ENCODE data around the gene GALNT7.

GALNT7 gene

DNA sequence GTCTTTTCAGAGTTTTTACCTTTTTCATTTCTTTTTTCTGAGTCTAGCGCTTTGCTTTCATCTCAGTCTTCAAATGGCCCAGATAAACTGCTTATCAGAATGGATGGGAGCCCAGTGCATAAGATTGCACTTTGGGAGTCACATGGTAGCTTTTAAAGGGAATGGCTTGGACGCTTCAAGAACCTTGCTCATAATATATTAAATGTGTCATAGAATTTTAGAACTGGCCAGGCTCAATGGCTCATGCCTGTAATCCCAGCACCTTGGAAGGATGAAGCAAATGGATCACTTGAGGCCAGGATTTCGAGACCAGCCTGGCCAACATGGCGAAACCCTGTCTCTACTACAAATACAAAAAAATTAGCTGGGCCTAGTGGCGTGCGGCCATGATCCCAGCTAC, 97.1 kb downstream of the GALNT7 start:
- no peak for DNase-seq (ENCODE audit: low spot score)

DNA sequence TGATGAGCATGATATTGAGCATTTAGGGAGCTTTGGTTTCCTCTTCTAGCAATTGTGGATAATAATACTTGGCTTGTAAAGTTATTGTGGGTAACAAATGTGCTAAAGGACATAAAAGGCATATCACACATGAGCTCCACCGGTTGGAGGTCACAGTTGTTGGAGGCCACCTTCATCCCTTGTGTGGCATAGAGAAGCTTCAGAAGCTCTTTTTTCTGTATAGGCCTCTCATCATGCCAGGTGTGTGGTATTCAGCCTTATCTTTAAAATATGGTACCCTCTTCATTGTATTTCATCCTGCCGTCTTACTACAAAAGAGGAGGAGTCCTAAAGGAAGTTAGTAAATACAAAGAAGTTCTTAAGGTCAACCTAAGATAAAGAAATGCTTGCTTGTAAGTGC, 99.1 kb downstream of the GALNT7 start:
- no peak for DNase-seq (ENCODE audit: low spot score)

DNA sequence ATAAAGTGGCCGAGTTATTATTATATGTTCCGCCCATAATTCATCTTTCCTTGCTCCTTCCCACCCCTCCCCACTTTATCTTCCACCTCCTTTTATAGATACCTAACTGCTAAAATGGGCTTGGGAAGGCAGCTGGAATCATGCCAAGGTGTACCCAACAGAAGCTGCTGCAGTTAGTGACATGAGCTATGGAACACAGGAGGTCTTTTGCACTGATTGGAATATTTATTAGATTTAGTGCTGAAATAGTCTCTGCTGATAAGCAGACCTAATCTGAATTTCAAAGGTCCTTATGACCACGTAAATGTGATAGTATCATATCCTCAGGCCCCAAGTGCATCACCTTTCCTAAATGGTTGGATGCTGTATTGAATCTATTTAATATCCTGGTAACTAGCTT, 100.7 kb downstream of the GALNT7 start:
- DNase-seq (ENCODE audit: low spot score), result no peak

GRCh38 chr4:173270312-173271027, 101.9 kb downstream of the GALNT7 start:
- no peak for DNase-seq (ENCODE audit: low spot score)

DNA sequence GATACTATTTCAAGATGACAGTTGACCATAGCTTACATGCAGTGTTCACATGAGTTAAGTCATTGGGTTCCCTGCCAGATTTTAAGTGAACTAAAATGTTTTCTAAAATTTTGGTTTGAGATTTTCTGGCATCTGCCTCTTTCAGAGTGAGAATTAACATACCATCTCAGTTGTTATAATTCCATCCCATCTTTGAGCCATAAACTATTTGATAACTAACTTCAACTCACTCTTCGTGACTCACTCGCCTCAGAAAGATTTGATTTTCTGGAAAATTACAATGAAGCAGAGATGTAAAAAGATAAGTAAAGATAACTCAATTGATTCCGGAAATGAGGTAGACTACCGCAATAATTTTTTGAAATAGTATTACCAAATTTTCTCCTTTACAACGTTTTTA, 103.7 kb downstream of the GALNT7 start:
- no peak for DNase-seq (ENCODE audit: low spot score)

DNA sequence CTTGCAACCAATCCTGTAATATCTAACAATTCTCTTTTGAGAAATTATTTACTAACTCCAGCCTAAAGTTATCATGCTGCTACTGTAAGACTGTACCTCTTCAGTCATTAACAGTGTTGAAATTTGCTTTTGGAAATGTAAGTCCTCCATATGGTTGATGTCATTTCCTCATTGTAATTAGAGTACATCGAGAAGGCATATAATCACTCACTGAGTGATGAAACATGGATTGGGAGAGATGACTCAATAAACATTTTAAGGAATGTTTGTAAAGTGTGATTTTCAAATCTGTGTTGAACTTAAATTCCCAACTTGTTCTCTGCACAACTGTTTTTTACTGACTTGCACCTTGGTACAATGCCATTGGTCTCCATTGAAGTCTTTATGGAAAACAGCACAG, 104.4 kb downstream of the GALNT7 start:
- DNase-seq (ENCODE audit: low spot score), result no peak

DNA sequence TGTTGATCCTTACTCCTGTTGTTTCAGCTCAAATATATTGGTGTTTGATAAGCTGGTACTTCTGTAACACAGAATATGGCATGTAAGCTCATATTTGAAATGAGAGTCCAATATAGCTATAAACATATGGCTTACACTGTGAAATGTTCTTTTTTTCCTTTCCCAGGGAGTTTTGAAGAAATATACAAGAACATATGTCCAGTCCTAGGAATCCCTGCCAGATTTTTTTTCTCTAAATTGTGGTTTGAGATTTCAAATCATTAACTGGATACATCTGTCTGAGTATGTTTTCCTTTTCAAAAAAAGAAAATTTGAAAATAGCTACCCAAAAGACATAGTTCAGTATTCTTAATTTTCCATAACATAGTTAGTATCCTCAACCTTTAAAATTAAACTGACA, 105.3 kb downstream of the GALNT7 start:
- no peak for DNase-seq (ENCODE audit: low spot score)

DNA sequence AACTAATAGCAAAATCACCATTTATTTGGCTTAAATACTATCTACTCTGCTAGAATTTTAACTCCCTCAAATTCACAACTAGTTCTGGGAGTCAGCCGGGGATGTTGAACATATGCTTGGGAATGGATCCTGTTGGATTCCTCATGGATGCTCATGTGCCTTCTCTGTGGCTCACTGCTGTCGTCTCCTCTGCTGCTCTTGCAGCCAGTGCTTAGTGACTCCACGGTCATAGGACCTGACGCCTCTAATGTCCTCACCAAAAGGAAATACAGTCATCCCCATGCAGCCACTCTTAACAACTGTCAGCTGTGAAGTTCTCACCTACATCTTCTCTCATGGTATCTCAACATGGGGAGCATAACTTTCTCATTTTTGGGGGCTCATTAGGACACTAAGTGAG, 106.1 kb downstream of the GALNT7 start:
- no peak for DNase-seq (ENCODE audit: low spot score)

GRCh38 chr4:173275150-173275549, 106.5 kb downstream of the GALNT7 start:
- DNase-seq (ENCODE audit: low spot score), result no peak

- DNase-seq (ENCODE audit: low spot score), result no peak
These were observed 108.7 kb downstream of the GALNT7 start for GRCh38 chr4:173277340-173277739.

DNA sequence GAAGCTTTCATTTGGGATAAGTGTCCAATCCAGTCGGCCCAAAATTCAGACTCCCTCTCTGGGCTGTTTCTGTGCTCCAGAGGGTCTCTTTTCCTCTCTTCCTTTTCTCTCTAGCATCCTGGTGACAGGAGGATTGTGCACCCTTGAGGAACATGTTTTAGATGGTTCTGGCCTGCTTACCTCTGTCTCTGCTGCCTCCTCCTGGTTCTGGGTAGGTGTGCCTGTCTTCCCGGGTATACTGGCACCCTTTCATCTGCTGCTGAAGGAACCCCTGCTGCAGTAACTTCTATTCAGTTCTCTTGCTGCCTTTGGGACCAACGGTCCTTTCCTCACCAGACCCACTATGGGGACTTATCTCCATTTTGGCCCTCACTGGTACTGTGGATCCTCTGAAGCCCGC, 112.4 kb downstream of the GALNT7 start:
- no peak for DNase-seq (ENCODE audit: low spot score)

DNA sequence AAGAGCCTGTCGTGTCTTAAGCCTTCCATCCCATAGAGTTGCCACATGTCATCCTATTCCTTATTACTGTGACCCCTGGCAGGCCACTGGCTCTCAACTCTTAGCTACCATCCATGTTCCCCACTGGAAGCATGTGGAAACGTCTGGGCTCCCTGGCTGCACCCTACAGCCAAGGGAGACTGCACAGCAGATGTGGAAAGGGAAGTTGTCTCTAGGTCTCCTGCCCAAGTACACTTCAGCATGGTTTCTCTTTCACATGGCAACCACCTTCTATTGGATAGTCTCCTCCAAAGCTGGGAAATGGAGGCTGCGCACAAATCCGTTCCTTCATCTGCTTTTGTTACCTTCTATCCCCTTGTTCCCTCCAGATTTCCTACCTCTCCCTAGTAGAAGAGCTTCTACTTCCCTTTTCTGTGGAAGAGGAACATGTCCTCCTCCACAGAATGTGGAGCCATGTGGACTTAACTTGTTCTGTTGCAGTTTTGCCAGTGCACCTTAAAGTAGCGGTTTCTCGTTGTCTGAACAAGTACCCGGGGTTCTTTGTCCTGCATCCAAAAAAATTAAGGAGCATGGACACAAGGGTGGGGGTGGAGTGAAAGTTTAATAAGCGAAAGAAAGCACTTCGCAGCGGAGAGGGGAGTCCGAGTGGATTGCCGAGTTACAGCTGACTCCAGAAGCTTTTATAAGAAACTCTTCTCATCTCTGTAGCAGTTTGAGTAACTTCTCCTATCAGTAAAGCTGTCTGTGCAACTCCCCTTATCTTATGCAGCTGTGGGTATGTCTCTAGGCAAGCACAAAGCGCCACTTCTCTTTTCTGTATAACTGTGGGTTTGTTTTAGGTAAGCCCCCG, 113.0 kb downstream of the GALNT7 start:
- no peak for DNase-seq (ENCODE audit: low spot score)

DNA sequence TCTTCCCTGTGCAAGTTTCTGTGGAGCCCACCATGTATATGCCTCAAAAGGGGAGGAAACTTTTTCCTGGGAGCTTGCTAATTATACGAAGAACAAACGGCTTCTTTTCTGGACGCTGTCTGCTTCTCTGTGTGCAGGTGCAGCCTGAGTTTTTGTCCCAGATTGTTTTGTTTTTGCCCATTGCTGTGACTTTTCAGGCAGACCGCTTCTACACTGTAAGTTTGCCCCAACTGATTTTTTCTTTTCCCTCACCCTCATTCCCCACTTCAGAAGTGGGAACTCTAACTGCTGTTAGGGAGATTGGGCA, 113.6 kb downstream of the GALNT7 start:
- DNase-seq (ENCODE audit: low spot score), result no peak

- DNase-seq (ENCODE audit: low spot score), result no peak
These were observed 114.0 kb downstream of the GALNT7 start for GRCh38 chr4:173282626-173283025.

DNA sequence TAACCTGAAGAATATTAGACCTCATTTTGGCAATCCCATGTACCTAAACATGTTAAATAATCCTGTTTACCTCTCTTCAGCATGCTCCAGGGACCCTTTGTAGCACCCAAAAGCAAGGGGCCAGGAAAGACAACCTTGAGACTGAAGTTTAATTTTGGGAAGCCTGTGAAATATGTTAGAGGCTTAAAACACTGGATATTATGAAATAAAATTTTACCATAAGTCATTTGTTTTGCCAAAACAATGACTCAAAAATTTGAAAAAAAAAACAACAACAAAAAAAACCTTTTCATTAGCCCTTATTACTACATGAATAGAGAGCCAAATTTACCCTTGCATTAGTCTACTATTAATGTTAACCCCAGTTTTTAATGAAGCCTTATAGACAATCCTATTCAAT, 115.9 kb downstream of the GALNT7 start:
- DNase-seq (ENCODE audit: low spot score), result no peak

GRCh38 chr4:173287486-173287885, 118.9 kb downstream of the GALNT7 start:
- no peak for DNase-seq (ENCODE audit: low spot score)

DNA sequence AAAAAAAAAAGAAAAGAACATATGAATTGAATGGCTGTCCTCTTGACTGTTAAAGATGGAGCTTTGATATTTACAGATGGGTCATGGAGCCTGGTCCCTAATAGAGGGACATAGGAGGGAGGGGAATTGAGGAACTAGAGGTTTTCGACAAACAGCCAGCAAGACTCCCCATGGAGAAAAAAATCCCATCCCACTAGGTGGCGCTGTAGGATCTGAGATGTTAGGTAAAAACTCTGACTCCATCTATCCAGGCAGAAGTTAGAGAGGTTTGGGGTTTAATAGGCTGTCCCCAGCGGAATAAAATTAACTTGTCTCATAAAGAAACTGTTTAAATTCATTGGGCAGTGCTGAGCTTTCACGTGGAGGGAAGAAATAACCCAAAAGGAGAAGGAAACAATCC, 119.7 kb downstream of the GALNT7 start:
- DNase-seq (ENCODE audit: low spot score), result peak; percentile 30

- peak; percentile 8 for DNase-seq (ENCODE audit: low spot score)
These were observed 120.2 kb downstream of the GALNT7 start for GRCh38 chr4:173288698-173289352.

GRCh38 chr4:173289353-173289727, 120.7 kb downstream of the GALNT7 start:
- DNase-seq (ENCODE audit: low spot score), result no peak

- no peak for DNase-seq (ENCODE audit: low spot score)
These were observed 123.3 kb downstream of the GALNT7 start for GRCh38 chr4:173291899-173292298.

DNA sequence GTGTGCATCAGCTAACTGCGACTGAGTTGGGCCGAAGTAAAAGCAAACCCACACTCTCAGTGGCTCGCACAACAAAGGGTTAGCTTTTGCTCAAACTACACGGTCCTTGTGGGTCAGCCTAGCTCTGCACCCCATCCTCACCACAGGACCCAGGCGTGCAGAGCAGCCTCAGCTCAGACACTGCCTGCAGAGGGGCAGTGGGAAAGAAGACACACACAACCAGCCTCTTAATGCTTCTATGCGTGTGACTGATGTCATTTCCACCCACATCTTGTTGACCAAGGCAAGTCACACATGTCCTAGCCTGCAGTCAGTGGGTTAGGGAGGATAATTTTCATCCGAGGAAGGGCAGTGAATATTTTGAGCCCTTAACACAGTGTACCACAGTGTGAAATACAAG, 125.1 kb downstream of the GALNT7 start:
- DNase-seq (ENCODE audit: low spot score), result no peak

GRCh38 chr4:173294444-173294843, 125.8 kb downstream of the GALNT7 start:
- DNase-seq (ENCODE audit: low spot score), result no peak

- peak; percentile 5 for DNase-seq (ENCODE audit: low spot score)
These were observed 133.0 kb downstream of the GALNT7 start for GRCh38 chr4:173301518-173302201.
